HCT116 (cell line): Measurements from ENCODE around the gene FAM219A. TPM values are rescaled to one million over a fixed set of nuclear protein-coding genes. Genes with fewer than 3 reads are reported as not detected.

Experiments
- ATAC-seq: fragments of 200-7000 bp; cut with Tn5 transposase; 2 replicates; pipeline ENCODE4 v1.9.1; 2020; ENCODE audit warnings: mild to moderate bottlenecking, moderate library complexity
- BruUV-seq: library from RNA; stranded (reverse); fragments of 400-500 nt; replicated peaks from 2 replicates; lab custom pipeline; 2021; lab: Mats Ljungman, UMichigan
- CTCF ChIA-PET: fragments of 300-600 bp; sonication (Branson Sonifier 250); formaldehyde crosslinking; loops from one replicate; lab custom pipeline; 2021; ENCODE audit warnings: antibody characterized with exemption; lab: Charles Lee
- POLR2A ChIA-PET: fragments of 300-600, 350-600 bp; sonication (Branson Sonifier 250); formaldehyde crosslinking; loops from one replicate; lab custom pipeline; 2021; ENCODE audit warnings: antibody characterized with exemption; lab: Charles Lee
- RAD21 ChIA-PET, 2 experiments: fragments of 300-600 bp; sonication (Branson Sonifier 250); formaldehyde crosslinking; loops; one replicate each; lab custom pipeline; 2023; ENCODE audit warnings: low total read pairs in 2 of 2; ENCODE audit not compliant: uncharacterized antibody in 2 of 2, unreplicated experiment in 2 of 2, low non-redundant PET in 1 of 2; lab: Charles Lee
- DNase-seq: peaks from one replicate; pipeline ENCODE4 v3.0.0-alpha.2; 2010; ENCODE audit warnings: low read depth, low spot score
- H2AFZ ChIP-seq: fragments of 200-600 bp; shearing (Covaris generic), sonication (generic); 2 replicates; pipeline ENCODE4 v1.6.1; 2017; ENCODE audit warnings: low read depth, mixed run types, mixed read lengths, antibody characterized with exemption, low read length; ENCODE audit not compliant: poor library complexity, severe bottlenecking
- H3K27ac ChIP-seq: 2 replicates; pipeline ENCODE4 v1.5.1; 2012; ENCODE audit warnings: low read depth, low read length
- H3K27me3 ChIP-seq: fragments of 200-600 bp; sonication (generic); 2 replicates; pipeline ENCODE4 v1.6.1; 2016; ENCODE audit warnings: mixed run types, low read length, mixed read lengths; ENCODE audit not compliant: insufficient read depth
- H3K36me3 ChIP-seq, 2 experiments: fragments of 200-500 bp in 1 of 2; fragments of 200-600 bp in 1 of 2; sonication (Bioruptor generic) in 1 of 2; sonication (generic) in 1 of 2; 2 replicates each; pipeline versions ENCODE4 v1.5.1 to v1.6.1; 2014 to 2016; ENCODE audit warnings: low read length in 2 of 2, inconsistent platforms in 1 of 2, mixed read lengths in 1 of 2, mixed run types in 1 of 2; ENCODE audit not compliant: insufficient read depth in 2 of 2, control insufficient read depth in 1 of 2
- H3K4me1 ChIP-seq, 2 experiments: fragments of 200-600 bp in 1 of 2; sonication (generic) in 1 of 2; 2 replicates each; pipeline versions ENCODE4 v1.5.1 to v1.6.1; 2012 to 2017; ENCODE audit warnings: low read length in 2 of 2, inconsistent platforms in 1 of 2, mild to moderate bottlenecking in 1 of 2, mixed read lengths in 1 of 2, mixed run types in 1 of 2, moderate library complexity in 1 of 2; ENCODE audit not compliant: insufficient read depth in 2 of 2, control insufficient read depth in 1 of 2
- H3K4me2 ChIP-seq: fragments of 200-600 bp; sonication (generic); 2 replicates; pipeline ENCODE4 v1.6.1; 2017; ENCODE audit warnings: mixed run types, low read length, mixed read lengths
- H3K4me3 ChIP-seq, 2 experiments: fragments of 200-600 bp in 1 of 2; sonication (generic) in 1 of 2; replicated peaks in 1 of 2; 2 replicates each; pipeline ENCODE4 v1.5.1; 2011 to 2016; ENCODE audit warnings: low read length in 2 of 2, control low read depth in 1 of 2, low read depth in 1 of 2, mild to moderate bottlenecking in 1 of 2, mixed read lengths in 1 of 2, mixed run types in 1 of 2
- H3K79me2 ChIP-seq: fragments of 200-600 bp; sonication (generic); 2 replicates; pipeline ENCODE4 v1.6.1; 2017; ENCODE audit warnings: mild to moderate bottlenecking, mixed run types, low read length, moderate library complexity, mixed read lengths; ENCODE audit not compliant: insufficient read depth
- H3K9ac ChIP-seq: fragments of 200-600 bp; sonication (generic); 2 replicates; pipeline ENCODE4 v1.6.1; 2016; ENCODE audit warnings: low read length, mixed read lengths
- H3K9me2 ChIP-seq: fragments of 200-600 bp; sonication (generic), shearing (Covaris generic); 2 replicates; pipeline ENCODE4 v1.6.1; 2017; ENCODE audit warnings: mixed run types, mild to moderate bottlenecking, moderate library complexity; ENCODE audit not compliant: insufficient read depth
- H3K9me3 ChIP-seq, 2 experiments: fragments of 200-500 bp in 1 of 2; fragments of 200-600 bp in 1 of 2; sonication (Bioruptor generic) in 1 of 2; sonication (generic) in 1 of 2; 2 replicates each; pipeline ENCODE4 v1.6.1; 2014 to 2017; ENCODE audit warnings: low read length in 2 of 2, mixed read lengths in 2 of 2, inconsistent platforms in 1 of 2, low read depth in 1 of 2, mild to moderate bottlenecking in 1 of 2, mixed run types in 1 of 2, moderate library complexity in 1 of 2; ENCODE audit not compliant: control insufficient read depth in 1 of 2, insufficient read depth in 1 of 2
- H4K20me1 ChIP-seq: fragments of 200-600 bp; sonication (generic), shearing (Covaris generic); 2 replicates; pipeline ENCODE4 v1.6.1; 2017; ENCODE audit warnings: mixed run types, mild to moderate bottlenecking, moderate library complexity; ENCODE audit not compliant: insufficient read depth
- CBX3 ChIP-seq: IDR thresholded peaks from 2 replicates; pipeline ENCODE4 v1.6.1; 2012; ENCODE audit warnings: low read depth
- CEBPB ChIP-seq: IDR thresholded peaks from 2 replicates; pipeline ENCODE4 v1.6.1; 2012; ENCODE audit warnings: low read depth
- EGR1 ChIP-seq: IDR thresholded peaks from 2 replicates; pipeline ENCODE4 v1.6.1; 2012; ENCODE audit warnings: low read depth
- ELF1 ChIP-seq: IDR thresholded peaks from 2 replicates; pipeline ENCODE4 v1.6.1; 2012; ENCODE audit warnings: low read depth, borderline replicate concordance
- EZH2 ChIP-seq: fragments of 200-600 bp; sonication (generic); IDR thresholded peaks from 2 replicates; pipeline ENCODE4 v1.6.1; 2017; ENCODE audit warnings: antibody characterized with exemption, mixed run types
- EZH2phosphoT487 ChIP-seq: fragments of 200-600 bp; IDR thresholded peaks from 2 replicates; pipeline ENCODE4 v1.6.1; 2018; ENCODE audit warnings: antibody characterized with exemption, borderline replicate concordance
- FOSL1 ChIP-seq: IDR thresholded peaks from 2 replicates; pipeline ENCODE4 v1.6.1; 2012; ENCODE audit warnings: low read depth
- POLR2A ChIP-seq: IDR thresholded peaks from 2 replicates; pipeline ENCODE4 v1.7.0; 2011; ENCODE audit warnings: borderline replicate concordance; ENCODE audit not compliant: insufficient read depth, insufficient read length; ENCODE audit errors: extremely low read depth
- POLR2AphosphoS5 ChIP-seq: IDR thresholded peaks from 2 replicates; pipeline ENCODE4 v1.6.1; 2011; ENCODE audit warnings: mild to moderate bottlenecking, low read depth, low read length, moderate library complexity
- SRF ChIP-seq: IDR thresholded peaks from 2 replicates; pipeline ENCODE4 v1.6.1; 2012; ENCODE audit warnings: low read depth
- ZFX ChIP-seq: fragments of 450-650 bp; IDR thresholded peaks from 2 replicates; pipeline ENCODE4 v1.6.1; 2017
- ZNF274 ChIP-seq: fragments of 200-500 bp; sonication (Bioruptor generic); IDR thresholded peaks from 2 replicates; pipeline ENCODE4 v1.6.1; 2014; ENCODE audit warnings: mild to moderate bottlenecking, low read depth, low read length, inconsistent platforms
- intact Hi-C: fragments of 100-400 bp; cut with micrococcal nuclease; formaldehyde crosslinking; loops from 2 replicates; pipeline ENCODE4 v1.10.0; 2022
- total RNA-seq: library from RNA; stranded (reverse); gene quantifications from one replicate; pipeline ENCODE4 v1.2.1, GENCODE V29; 2021; ENCODE audit not compliant: unreplicated experiment
- TF ChIP-seq, protein P1 (sequence below): IDR thresholded peaks from 2 replicates; pipeline ENCODE4 v1.6.1; 2012
- TF ChIP-seq, protein P2 (sequence below), 3 experiments: fragments of 200-600 bp in 1 of 3; sonication (generic) in 1 of 3; IDR thresholded peaks in 2 of 3; conservative IDR thresholded peaks in 1 of 3; 2 replicates each; pipeline ENCODE4 v1.5.1; 2012 to 2017; ENCODE audit warnings: low read depth in 2 of 3, low read length in 2 of 3, antibody characterized with exemption in 1 of 3, borderline replicate concordance in 1 of 3, control low read depth in 1 of 3, mild to moderate bottlenecking in 1 of 3, mixed read lengths in 1 of 3, mixed run types in 1 of 3, moderate library complexity in 1 of 3; ENCODE audit not compliant: insufficient read depth in 1 of 3

Gene FAM219A
- total RNA-seq, 1 experiment from 2014 or later = 13.4 TPM

DNA sequence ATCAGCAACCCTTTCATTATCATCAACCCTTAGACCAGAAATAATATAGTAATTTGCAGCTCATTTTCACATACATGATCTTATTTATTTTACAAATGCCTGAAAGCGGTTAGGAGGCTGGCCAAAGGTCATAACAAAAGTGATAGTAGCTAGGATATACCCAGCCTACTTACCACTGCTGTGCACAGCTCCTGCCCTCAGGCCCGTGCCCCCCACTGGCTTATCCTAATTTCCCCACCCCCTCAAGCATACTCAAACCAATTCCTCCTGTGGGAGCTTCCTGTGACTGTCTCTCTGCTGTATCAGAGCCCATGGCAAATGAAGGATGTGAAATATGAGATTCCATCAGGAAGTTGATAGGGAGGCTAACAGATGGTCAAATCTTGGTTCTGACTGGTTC lies 14.8 kb downstream of the FAM219A start:
- Histone ChIP-seq H3K4me2 (no peak overlapping the region), H3K9me2 (no peaks in the 10 kb centered on the region), H3K4me1 (no peaks in the 10 kb centered on the region; a peak in 1 of 4 replicates), H3K4me3 (no peak overlapping the region), H3K9ac (no peak overlapping the region), H3K27ac (no peak overlapping the region), H3K9me3 (no peaks in the 10 kb centered on the region), H3K27me3 (no peaks in the 10 kb centered on the region), H4K20me1 (no peaks in the 10 kb centered on the region), H2AFZ (no peak overlapping the region), H3K79me2 (no peaks in the 10 kb centered on the region; the same call in 1 of the 2 replicates), H3K36me3 (no peaks in the 10 kb centered on the region)
- RAD21 ChIA-PET = no interaction called here
- POLR2A ChIA-PET = no interaction called here
- CTCF ChIA-PET = interaction anchor here (1.7 kb wide), 1 partner anchor 11 kb away, joined by 5 read pairs; no protein-coding TSS in a partner anchor
- DNase-seq = no peak
- intact Hi-C loops = no loop called here
- ATAC-seq = no peak
- no TSS peak for BruUV-seq
- TF ChIP-seq CBX3 (no peak), EGR1 (no peak), EZH2 (no peak), FOSL1 (no peak)
- TF ChIP-seq, protein P1, sequence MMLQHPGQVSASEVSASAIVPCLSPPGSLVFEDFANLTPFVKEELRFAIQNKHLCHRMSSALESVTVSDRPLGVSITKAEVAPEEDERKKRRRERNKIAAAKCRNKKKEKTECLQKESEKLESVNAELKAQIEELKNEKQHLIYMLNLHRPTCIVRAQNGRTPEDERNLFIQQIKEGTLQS = no peak
- TF ChIP-seq, protein P2, sequence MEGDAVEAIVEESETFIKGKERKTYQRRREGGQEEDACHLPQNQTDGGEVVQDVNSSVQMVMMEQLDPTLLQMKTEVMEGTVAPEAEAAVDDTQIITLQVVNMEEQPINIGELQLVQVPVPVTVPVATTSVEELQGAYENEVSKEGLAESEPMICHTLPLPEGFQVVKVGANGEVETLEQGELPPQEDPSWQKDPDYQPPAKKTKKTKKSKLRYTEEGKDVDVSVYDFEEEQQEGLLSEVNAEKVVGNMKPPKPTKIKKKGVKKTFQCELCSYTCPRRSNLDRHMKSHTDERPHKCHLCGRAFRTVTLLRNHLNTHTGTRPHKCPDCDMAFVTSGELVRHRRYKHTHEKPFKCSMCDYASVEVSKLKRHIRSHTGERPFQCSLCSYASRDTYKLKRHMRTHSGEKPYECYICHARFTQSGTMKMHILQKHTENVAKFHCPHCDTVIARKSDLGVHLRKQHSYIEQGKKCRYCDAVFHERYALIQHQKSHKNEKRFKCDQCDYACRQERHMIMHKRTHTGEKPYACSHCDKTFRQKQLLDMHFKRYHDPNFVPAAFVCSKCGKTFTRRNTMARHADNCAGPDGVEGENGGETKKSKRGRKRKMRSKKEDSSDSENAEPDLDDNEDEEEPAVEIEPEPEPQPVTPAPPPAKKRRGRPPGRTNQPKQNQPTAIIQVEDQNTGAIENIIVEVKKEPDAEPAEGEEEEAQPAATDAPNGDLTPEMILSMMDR (IDR thresholded peaks at IDR 0.05 in 2 of 3, conservative IDR thresholded peaks at IDR 0.05 in 1 of 3; ENCODE audit: borderline replicate concordance in 1 of 3, insufficient read depth in 1 of 3, low read depth in 2 of 3, low read length in 2 of 3) = no peak

DNA sequence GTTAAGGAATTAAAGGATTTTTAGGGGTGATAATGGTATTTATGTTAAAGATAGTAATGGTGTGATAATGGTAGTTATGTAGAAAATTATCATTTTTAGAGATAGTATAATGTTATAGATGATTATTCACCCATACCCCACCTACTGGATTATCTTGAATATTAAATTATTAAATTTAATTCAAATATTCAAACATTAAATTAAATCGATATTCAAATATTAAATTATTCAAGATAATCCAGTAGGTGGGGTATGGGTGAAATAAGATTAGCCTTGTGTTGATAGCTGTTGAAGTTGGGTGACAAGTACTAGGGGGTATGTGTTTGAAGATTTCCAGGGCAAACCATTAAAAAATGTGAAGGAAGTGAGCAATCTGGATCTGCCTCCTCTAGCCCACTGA lies 15.6 kb downstream of the FAM219A start:
- no peak overlapping the region for H3K4me2 ChIP-seq
- CTCF ChIA-PET = no interaction called here
- POLR2A ChIA-PET = no interaction called here
- no peaks in the 10 kb centered on the region; the same call in 1 of the 2 replicates for H3K79me2 ChIP-seq
- intact Hi-C loops = no loop called here
- H3K9me2 ChIP-seq = no peaks in the 10 kb centered on the region
- H3K9me3 ChIP-seq = no peaks in the 10 kb centered on the region
- no peaks in the 10 kb centered on the region for H3K27me3 ChIP-seq
- RAD21 ChIA-PET = no interaction called here
- no peaks in the 10 kb centered on the region for H3K36me3 ChIP-seq
- no TSS peak for BruUV-seq
- H3K4me1 ChIP-seq = no peaks in the 10 kb centered on the region; a peak in 1 of 4 replicates
- DNase-seq (no peak), ATAC-seq (no peak)
- H3K9ac ChIP-seq = no peak overlapping the region
- H4K20me1 ChIP-seq = no peaks in the 10 kb centered on the region
- no peak overlapping the region for H3K27ac ChIP-seq
- H3K4me3 ChIP-seq = no peak overlapping the region
- no peak overlapping the region for H2AFZ ChIP-seq
- TF ChIP-seq POLR2AphosphoS5 (no peak), ELF1 (no peak), ZNF274 (no peak), SRF (no peak), ZFX (no peak), EZH2phosphoT487 (no peak), CEBPB (no peak), EZH2 (no peak), POLR2A (no peak)
- TF ChIP-seq, protein P2 (IDR thresholded peaks at IDR 0.05 in 2 of 3, conservative IDR thresholded peaks at IDR 0.05 in 1 of 3; ENCODE audit: borderline replicate concordance in 1 of 3, insufficient read depth in 1 of 3, low read depth in 2 of 3, low read length in 2 of 3) = no peak
